Fibroblast of the aortic adventitia (primary cell): ENCODE measurements around the gene FSIP1. TPM values are rescaled to one million over a fixed set of nuclear protein-coding genes. Genes with fewer than 3 reads are reported as not detected.

ENCODE experiments used
- DNase-seq: peaks from one replicate; pipeline ENCODE4 v3.0.0-alpha.2; 2010; ENCODE audit warnings: low read depth
- H3K4me3 ChIP-seq: 2 replicates; pipeline ENCODE4 v1.5.1; 2011; ENCODE audit warnings: low read depth, mild to moderate bottlenecking, control low read depth, low read length, moderate library complexity
- CTCF ChIP-seq: IDR thresholded peaks from 2 replicates; pipeline ENCODE4 v1.5.1; 2011; ENCODE audit warnings: mild to moderate bottlenecking, low read length, control low read depth, inconsistent platforms; ENCODE audit not compliant: insufficient read depth
- total RNA-seq: library from RNA; depleted of rRNA; stranded (reverse); fragments of >200 nt; gene quantifications from 2 replicates; pipeline ENCODE4 v1.2.3, GENCODE V29; 2012; ENCODE audit warnings: low replicate concordance

Gene FSIP1
- total RNA-seq, 1 donor: 4.2 TPM

- no peak overlapping the region for H3K4me3 ChIP-seq
- no peak for DNase-seq
- no peak for TF ChIP-seq CTCF
These were observed 38.1 kb downstream of the FSIP1 start for GRCh38 chr15:39744334-39745103.

GRCh38 chr15:39743611-39744010, 39.0 kb downstream of the FSIP1 start:
- no peak for DNase-seq
- TF ChIP-seq CTCF: no peak
- no peak overlapping the region for H3K4me3 ChIP-seq

GRCh38 chr15:39741258-39741657, 41.4 kb downstream of the FSIP1 start:
- no peak overlapping the region for H3K4me3 ChIP-seq
- DNase-seq: peak; percentile 59
- TF ChIP-seq CTCF: no peak

- DNase-seq: no peak
- TF ChIP-seq CTCF: no peak
- no peak overlapping the region for H3K4me3 ChIP-seq
These were observed 43.6 kb downstream of the FSIP1 start for GRCh38 chr15:39738998-39739397.

- H3K4me3 ChIP-seq: no peak overlapping the region
- DNase-seq: no peak
- TF ChIP-seq CTCF: no peak
These were observed 45.5 kb downstream of the FSIP1 start for GRCh38 chr15:39737196-39737550.

- no peak for TF ChIP-seq CTCF
- no peak overlapping the region for H3K4me3 ChIP-seq
These were observed 46.0 kb downstream of the FSIP1 start for GRCh38 chr15:39736412-39737195.

More at GRCh38 chr15:39736412-39737195, 46.0 kb downstream of the FSIP1 start:
- no peak for DNase-seq
